Bronchial epithelial cell (primary cell): ENCODE measurements around the gene MGAT4B. TPM values are rescaled to one million over a fixed set of nuclear protein-coding genes. Genes with fewer than 3 reads are reported as not detected.

Experiments used
- DNase-seq: peaks from one replicate; pipeline ENCODE4 v3.0.0-alpha.2; 2010; ENCODE audit warnings: low read depth
- FAIRE-seq: peaks from 2 replicates; lab custom pipeline; 2011; peaks lifted over from hg19 to GRCh38; lab: Jason Lieb, UNC
- H3K27me3 ChIP-seq: 2 replicates; pipeline ENCODE4 v1.5.1; 2011; ENCODE audit warnings: low read length; ENCODE audit not compliant: control insufficient read depth, insufficient read depth
- H3K36me3 ChIP-seq: 2 replicates; pipeline ENCODE4 v1.5.1; 2011; ENCODE audit warnings: low read length; ENCODE audit not compliant: control insufficient read depth, insufficient read depth
- H3K4me3 ChIP-seq: 2 replicates; pipeline ENCODE4 v1.5.1; 2011; ENCODE audit warnings: mild to moderate bottlenecking, low read depth, low read length, control low read depth
- total RNA-seq: library from RNA; depleted of rRNA; stranded (reverse); fragments of >200 nt; gene quantifications from 2 replicates; pipeline ENCODE4 v1.2.1, GENCODE V29; 2014
- TF ChIP-seq, protein P1 (sequence below): IDR thresholded peaks from 2 replicates; pipeline ENCODE4 v1.5.1; 2011; ENCODE audit warnings: mild to moderate bottlenecking, moderate library complexity, low read length, control low read depth, inconsistent platforms; ENCODE audit not compliant: insufficient read depth, severe bottlenecking

MGAT4B gene
- total RNA-seq, 1 donor from 2014 or later: 151 TPM

DNA sequence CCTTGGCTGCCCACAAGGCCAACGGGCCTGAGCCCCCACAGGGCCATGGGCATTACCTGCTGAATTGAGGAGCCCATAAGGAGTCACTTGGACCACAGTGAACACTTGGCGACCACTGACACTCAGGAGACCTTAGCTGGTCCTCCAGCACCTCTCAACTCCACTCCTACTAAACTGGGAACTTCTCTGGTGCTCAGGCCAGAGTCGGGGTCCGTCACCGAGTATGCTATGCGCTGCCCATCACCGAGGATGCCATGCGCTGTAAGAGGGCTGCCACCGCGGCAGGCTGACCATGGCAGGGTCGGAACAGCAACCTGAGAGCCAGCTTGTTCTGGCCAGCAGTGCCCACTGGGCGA lies 13.4 kb upstream of the MGAT4B start:
- TF ChIP-seq, protein P1, sequence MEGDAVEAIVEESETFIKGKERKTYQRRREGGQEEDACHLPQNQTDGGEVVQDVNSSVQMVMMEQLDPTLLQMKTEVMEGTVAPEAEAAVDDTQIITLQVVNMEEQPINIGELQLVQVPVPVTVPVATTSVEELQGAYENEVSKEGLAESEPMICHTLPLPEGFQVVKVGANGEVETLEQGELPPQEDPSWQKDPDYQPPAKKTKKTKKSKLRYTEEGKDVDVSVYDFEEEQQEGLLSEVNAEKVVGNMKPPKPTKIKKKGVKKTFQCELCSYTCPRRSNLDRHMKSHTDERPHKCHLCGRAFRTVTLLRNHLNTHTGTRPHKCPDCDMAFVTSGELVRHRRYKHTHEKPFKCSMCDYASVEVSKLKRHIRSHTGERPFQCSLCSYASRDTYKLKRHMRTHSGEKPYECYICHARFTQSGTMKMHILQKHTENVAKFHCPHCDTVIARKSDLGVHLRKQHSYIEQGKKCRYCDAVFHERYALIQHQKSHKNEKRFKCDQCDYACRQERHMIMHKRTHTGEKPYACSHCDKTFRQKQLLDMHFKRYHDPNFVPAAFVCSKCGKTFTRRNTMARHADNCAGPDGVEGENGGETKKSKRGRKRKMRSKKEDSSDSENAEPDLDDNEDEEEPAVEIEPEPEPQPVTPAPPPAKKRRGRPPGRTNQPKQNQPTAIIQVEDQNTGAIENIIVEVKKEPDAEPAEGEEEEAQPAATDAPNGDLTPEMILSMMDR: no peak
- Histone ChIP-seq H3K36me3 (peaks cover 29% of the 10 kb centered on the region), H3K4me3 (peak overlapping the region; percentile 92), H3K27me3 (no peaks in the 10 kb centered on the region)
- FAIRE-seq: no peak
- DNase-seq: no peak

DNA sequence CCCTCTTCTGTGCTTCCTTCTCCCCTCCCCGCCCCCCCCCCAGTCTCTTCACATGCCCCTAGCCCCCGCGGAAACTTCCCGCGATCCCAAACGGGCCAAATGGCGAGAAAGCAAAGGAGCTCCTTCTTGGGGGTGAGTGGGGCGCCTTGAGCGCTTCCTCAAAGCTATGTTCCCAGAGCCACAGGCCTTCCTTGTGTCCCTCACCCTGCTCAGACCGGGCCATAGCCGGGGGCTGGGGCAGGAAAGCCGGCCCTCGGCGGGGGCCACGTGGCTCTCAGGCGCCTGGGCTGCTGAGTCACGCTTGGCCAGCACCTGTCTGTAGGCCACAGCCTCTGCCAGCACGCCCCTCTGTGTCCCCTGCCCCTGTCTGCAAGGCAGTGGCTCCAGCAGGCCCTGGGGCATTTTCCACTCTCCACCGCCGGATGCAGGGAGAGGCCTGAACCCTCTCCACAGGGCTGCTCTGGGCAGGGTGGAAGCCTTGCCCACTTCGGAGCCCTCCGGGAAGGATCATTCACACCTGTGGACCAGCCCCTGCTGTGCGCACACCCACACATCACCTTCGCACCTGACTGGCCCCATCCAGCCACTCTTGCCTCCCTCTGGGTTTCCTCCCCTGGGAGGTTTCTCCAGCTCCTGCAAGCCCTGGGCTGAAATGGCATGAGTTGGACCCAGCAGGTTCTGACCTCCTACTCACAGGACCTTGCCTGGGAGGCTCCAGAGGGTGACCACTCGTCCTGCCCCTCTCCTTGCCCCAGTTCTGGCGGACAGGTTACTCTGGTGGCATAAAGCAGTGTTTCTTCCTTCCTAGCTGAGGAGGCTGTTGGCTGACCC lies 12.8 kb upstream of the MGAT4B start:
- DNase-seq (peak; percentile 45), FAIRE-seq (no peak)
- no peak overlapping the region for H3K4me3 ChIP-seq
- TF ChIP-seq, protein P1: no peak
- peaks cover 23% of the 10 kb centered on the region for H3K36me3 ChIP-seq
- no peaks in the 10 kb centered on the region for H3K27me3 ChIP-seq

DNA sequence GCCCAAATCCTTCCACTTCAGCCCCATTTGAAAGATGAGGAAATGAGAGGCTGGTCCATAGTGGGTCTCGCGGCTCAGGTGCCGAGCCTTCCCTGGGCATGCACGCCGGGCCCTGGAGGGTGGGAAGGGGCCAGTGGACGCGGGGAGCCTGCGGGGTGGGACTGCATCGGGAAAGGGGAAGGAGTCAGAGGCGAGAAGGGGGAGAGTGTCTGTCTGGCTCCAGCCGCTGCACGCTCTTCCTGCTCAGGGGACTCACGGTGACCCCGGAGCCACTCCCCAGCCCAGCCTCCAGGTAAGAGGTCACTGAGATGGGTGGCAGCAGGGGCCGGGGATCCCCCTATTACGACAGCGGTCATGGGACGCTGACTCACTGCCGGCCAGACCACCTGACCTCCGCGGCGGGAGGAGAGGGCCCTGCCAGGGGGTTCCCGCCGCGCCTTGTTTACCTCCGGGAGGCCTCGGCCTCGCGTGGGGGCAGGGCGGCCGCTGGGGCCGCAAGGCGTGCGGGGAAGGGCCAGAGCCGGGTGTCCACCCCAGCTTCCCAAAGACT lies 12.2 kb upstream of the MGAT4B start:
- TF ChIP-seq, protein P1: no peak
- DNase-seq (peak; percentile 84), FAIRE-seq (no peak)
- Histone ChIP-seq H3K27me3 (no peaks in the 10 kb centered on the region), H3K36me3 (peaks cover 16% of the 10 kb centered on the region), H3K4me3 (peak overlapping the region; percentile 19)

DNA sequence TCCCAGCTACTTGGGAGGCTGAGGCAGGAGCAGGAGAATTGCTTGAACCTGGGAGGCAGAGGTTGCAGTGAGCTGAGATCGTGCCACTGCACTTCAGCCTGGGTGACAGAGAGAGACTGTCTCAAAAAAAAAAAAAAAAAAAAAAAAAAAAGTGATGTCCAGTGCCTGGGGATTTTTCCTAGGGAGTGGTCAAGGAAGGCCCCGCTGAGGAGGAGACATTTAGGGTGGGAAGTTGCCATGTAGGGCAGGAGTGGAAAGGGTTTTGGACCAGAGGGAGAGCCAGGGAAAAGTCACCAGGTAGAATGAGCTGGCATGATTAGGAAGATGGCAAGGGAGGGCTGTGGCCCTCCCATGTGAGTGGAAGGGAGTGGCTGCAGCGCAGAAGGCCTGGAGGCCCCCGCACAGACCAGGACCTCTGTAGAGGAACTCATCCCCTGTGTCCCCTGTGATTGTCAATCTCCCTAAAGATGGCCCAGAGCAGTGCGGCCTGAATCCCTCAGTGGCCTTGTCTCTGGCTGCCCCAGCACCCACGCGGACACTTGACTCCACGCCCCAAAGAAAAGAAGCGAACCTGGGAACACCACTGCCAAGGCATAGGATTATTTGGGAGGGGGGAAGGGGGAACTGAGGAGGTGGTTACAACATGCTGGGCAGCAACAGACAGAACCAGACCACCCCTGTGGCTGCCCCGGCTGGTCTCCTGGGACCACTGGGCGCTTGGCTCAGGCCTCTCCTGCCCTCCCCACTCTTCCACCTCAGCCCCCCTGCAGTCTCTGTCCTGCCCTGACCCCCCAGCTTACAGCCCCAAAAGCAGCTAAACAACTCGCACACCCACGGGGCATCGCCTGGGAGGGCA lies 11.5 kb upstream of the MGAT4B start:
- FAIRE-seq (no peak), DNase-seq (no peak)
- Histone ChIP-seq H3K36me3 (peaks cover 11% of the 10 kb centered on the region), H3K27me3 (no peaks in the 10 kb centered on the region), H3K4me3 (peak overlapping the region; percentile 19)
- TF ChIP-seq, protein P1: no peak

DNA sequence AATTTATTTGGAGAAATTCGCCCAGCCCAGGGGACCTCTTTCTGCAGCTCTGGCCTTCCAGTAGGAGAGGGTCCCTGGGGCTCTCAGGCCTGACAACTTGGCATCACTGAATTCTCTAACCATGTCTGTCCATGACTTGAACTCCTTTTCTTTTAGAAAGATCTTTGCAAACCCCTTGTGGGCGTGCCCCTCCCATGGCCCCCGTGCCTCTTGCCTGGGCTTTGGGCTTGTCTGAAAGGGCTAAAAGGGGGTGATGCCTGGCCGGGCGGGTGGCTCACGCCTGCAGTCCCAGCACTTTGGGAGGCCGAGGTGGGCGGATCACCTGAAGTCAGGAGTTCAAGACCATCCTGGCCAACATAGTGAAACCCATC lies 10.8 kb upstream of the MGAT4B start:
- Histone ChIP-seq H3K36me3 (peaks cover 5% of the 10 kb centered on the region), H3K4me3 (peak overlapping the region; percentile 33), H3K27me3 (no peaks in the 10 kb centered on the region)
- TF ChIP-seq, protein P1: no peak
- no peak for FAIRE-seq
- DNase-seq: no peak
